ENCODE results near the gene RABEP1. TPM values are rescaled to one million over a fixed set of nuclear protein-coding genes. Genes with fewer than 3 reads are reported as not detected.
"Not testable (repeated sequence)": the region's sequence is repeated elsewhere in the genome, so short reads cannot be mapped to it uniquely, and the experiment has no call there.

The RABEP1 gene
- total RNA-seq, 2 donors from 2014 or later, result 38.9 to 54.7 TPM

DNA sequence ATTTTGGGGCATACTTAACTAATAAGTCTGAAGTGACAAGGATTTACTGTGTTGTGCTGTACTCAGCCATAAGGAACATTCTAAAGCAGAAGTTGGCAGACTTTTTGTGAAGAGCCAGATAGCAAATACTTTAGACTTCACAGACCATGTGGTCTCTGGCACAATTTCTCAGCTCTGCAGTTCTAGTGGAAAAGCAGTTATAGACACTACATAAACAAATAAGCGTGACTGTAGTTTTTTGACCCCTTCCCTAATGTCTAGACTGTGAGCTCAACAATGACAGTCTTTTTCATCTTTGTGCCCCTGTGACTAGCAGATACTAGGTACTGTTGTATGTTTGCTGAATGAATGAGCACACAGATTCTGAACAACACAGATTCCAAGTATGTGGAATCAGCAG is 142.8 kb downstream of the RABEP1 start:
- DNase-seq (ENCODE audit: low spot score), result no peak
- Histone ChIP-seq H3K4me3 (no peak overlapping the region), H3K27me3 (replicated peaks; ENCODE audit: insufficient read depth) (no peaks in the 10 kb centered on the region), H3K27ac (no peak overlapping the region), H3K4me1 (replicated peaks) (no peaks in the 10 kb centered on the region), H3K9me3 (no peaks in the 10 kb centered on the region), H3K36me3 (peaks cover 6 to 12% of the 10 kb centered on the region in 2 donors)
- no peak for TF ChIP-seq POLR2AphosphoS5 (IDR thresholded peaks at IDR 0.05)
- no peak for TF ChIP-seq POLR2A (IDR thresholded peaks at IDR 0.05)
- TF ChIP-seq, protein P1, sequence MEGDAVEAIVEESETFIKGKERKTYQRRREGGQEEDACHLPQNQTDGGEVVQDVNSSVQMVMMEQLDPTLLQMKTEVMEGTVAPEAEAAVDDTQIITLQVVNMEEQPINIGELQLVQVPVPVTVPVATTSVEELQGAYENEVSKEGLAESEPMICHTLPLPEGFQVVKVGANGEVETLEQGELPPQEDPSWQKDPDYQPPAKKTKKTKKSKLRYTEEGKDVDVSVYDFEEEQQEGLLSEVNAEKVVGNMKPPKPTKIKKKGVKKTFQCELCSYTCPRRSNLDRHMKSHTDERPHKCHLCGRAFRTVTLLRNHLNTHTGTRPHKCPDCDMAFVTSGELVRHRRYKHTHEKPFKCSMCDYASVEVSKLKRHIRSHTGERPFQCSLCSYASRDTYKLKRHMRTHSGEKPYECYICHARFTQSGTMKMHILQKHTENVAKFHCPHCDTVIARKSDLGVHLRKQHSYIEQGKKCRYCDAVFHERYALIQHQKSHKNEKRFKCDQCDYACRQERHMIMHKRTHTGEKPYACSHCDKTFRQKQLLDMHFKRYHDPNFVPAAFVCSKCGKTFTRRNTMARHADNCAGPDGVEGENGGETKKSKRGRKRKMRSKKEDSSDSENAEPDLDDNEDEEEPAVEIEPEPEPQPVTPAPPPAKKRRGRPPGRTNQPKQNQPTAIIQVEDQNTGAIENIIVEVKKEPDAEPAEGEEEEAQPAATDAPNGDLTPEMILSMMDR (IDR thresholded peaks at IDR 0.05), result no peak
- intact Hi-C loops (cut with DNase I), result no loop called here
- WGBS, result 83% methylated on average over 1 of the region's 1 CpG

DNA sequence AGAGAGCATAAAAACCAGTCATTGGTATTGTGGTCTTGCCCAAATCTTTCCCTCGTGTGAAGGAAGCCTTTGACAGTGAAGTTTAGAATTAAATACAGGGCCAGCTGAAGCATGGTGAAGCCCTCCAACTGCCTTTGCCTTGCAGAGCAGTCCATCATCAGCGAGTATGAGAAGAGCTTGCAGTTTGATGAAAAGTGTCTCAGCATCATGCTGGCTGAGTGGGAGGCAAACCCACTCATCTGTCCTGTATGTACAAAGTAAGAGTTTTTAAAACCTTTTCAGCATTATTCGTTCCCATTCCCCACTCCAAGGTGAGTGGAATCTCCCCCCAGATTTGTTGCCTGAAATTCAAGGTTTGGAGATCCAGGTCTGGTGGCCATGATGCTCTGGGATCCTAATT is 143.7 kb downstream of the RABEP1 start:
- no peak for DNase-seq (ENCODE audit: low spot score)
- H3K9me3 ChIP-seq, result no peaks in the 10 kb centered on the region
- WGBS, result 78% methylated on average over 3 of the region's 3 CpGs
- peaks cover 6 to 12% of the 10 kb centered on the region in 2 donors for H3K36me3 ChIP-seq
- intact Hi-C loops (cut with DNase I), result no loop called here
- no peaks in the 10 kb centered on the region for H3K4me1 ChIP-seq (replicated peaks)
- no peaks in the 10 kb centered on the region for H3K27me3 ChIP-seq (replicated peaks; ENCODE audit: insufficient read depth)
- no peak overlapping the region for H3K27ac ChIP-seq
- TF ChIP-seq POLR2A (IDR thresholded peaks at IDR 0.05) (no peak), POLR2AphosphoS5 (IDR thresholded peaks at IDR 0.05) (no peak)
- TF ChIP-seq, protein P1 (IDR thresholded peaks at IDR 0.05), result no peak
- no peak overlapping the region for H3K4me3 ChIP-seq

DNA sequence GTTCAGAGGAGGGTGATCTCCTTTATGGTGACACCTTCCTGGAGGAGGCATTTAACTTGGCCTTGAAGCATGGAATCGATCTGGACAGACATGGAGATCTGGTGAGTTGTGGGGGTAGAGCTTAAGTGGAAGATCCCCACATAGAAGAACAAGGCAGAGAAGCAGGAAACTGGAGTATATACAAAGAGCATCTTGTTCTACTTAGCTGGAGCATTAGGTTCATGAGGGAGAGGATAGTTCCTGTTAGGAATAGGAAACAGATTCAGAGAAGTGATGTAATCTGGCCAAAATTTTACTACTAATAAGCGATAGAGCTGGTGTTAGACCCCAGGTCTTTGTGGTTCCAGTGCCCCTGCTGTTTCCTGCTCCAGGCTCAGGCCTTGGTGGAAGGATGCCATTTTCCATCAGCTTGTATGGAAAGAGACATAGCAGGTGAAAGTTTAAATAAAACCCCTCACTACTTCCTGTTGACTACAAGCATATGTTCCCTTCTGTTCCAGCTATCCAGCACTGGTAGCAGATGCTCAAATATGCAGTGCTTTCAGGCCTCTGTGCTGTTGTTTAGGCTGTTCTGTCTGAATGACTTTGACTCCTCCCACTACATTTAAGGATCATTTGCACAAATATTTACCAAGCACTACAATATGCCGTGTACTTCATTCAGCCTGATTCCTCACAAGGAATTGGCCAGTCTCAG is 147.3 kb downstream of the RABEP1 start:
- no peaks in the 10 kb centered on the region for H3K27me3 ChIP-seq (replicated peaks; ENCODE audit: insufficient read depth)
- intact Hi-C loops (cut with DNase I), result no loop called here
- no peaks in the 10 kb centered on the region for H3K9me3 ChIP-seq
- no peak for DNase-seq (ENCODE audit: low spot score)
- H3K27ac ChIP-seq, result no peak overlapping the region
- WGBS, result 74% methylated on average over 3 of the region's 3 CpGs
- H3K4me3 ChIP-seq, result no peak overlapping the region
- TF ChIP-seq POLR2A (IDR thresholded peaks at IDR 0.05) (no peak), POLR2AphosphoS5 (IDR thresholded peaks at IDR 0.05) (no peak)
- TF ChIP-seq, protein P1 (IDR thresholded peaks at IDR 0.05), result no peak
- H3K36me3 ChIP-seq, result peaks cover 8 to 12% of the 10 kb centered on the region in 2 donors
- no peaks in the 10 kb centered on the region for H3K4me1 ChIP-seq (replicated peaks)

DNA sequence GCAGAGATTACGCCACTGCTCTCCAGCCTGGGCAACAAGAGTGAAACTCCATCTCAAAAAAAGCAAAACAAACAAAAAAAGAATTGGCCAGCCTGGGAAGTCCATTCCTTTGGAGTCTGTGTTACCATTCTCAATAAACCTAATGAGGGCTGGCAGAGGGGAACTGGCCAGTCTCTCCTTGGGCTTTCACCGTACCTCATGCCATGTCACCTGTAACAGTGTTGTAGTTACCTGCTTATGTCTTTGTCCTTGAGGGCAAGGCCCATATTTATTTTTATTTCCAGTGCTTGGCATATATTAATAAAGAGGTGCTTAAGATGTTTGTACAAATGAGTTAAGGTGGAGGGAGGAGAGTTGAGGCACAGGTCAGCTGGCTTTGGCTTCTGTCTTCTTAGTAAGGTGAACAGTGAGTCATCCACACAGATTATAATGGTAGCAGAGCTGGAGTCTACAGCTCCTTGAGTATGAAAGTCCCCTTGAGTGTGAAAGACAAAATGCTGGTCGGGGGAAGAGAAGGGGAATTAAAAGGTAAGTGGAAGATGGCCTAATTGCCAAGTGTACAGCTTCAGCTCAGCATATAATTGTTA is 148.4 kb downstream of the RABEP1 start:
- Histone ChIP-seq H3K4me1 (replicated peaks) (no peaks in the 10 kb centered on the region), H3K4me3 (no peak overlapping the region), H3K27me3 (replicated peaks; ENCODE audit: insufficient read depth) (no peaks in the 10 kb centered on the region), H3K36me3 (peaks cover 8 to 9% of the 10 kb centered on the region in 2 donors), H3K9me3 (no peaks in the 10 kb centered on the region), H3K27ac (no peak overlapping the region)
- 96% methylated on average over 3 of the region's 3 CpGs for WGBS
- intact Hi-C loops (cut with DNase I), result no loop called here
- TF ChIP-seq, protein P1 (IDR thresholded peaks at IDR 0.05), result no peak
- no peak for TF ChIP-seq POLR2AphosphoS5 (IDR thresholded peaks at IDR 0.05)
- no peak for TF ChIP-seq POLR2A (IDR thresholded peaks at IDR 0.05)
- DNase-seq (ENCODE audit: low spot score), result no peak

DNA sequence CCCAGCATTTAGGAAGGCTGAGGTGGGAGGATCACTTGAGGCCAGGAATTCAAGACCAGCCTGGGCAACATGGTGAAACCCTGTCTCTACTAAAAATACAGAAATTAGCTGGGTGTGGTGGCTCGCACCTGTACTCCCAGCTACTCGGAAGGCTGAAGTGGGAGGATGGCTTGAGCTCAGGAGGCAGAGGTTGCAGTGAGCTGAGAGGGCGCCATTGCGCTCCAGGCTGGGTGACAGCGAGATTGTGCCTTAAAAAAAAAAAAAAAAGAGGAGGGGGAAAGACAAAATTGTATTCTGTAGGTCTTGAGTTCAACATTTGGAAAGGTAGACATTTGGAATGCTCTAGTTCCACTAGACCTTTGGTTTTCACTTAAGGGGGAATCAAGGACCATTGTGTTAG is 149.2 kb downstream of the RABEP1 start:
- WGBS, result 76% methylated on average over 5 of the region's 5 CpGs
- H3K27ac ChIP-seq; H3K9me3 ChIP-seq; H3K27me3 ChIP-seq (replicated peaks; ENCODE audit: insufficient read depth); intact Hi-C loops (cut with DNase I); DNase-seq (ENCODE audit: low spot score); H3K36me3 ChIP-seq; H3K4me3 ChIP-seq; H3K4me1 ChIP-seq (replicated peaks): not testable (repeated sequence)

Data from prostate gland (tissue), 2 donors.